WTC11 (cell line): ENCODE measurements around the gene CAVIN1. TPM values are rescaled to one million over a fixed set of nuclear protein-coding genes. Genes with fewer than 3 reads are reported as not detected.

Experiments used
- ATAC-seq: fragments of 200-7000 bp; cut with Tn5 transposase; 2 replicates; pipeline ENCODE4 v1.10.0; 2021; ENCODE audit warnings: mild to moderate bottlenecking, moderate library complexity
- CTCF ChIA-PET: fragments of 300-600 bp; sonication (Branson Sonifier 250); formaldehyde crosslinking; loops from one replicate; lab custom pipeline; 2021; ENCODE audit warnings: antibody characterized with exemption; lab: Charles Lee
- POLR2A ChIA-PET: fragments of 350-600 bp; sonication (Branson Sonifier 250); formaldehyde crosslinking; loops from one replicate; lab custom pipeline; 2021; ENCODE audit warnings: antibody characterized with exemption; lab: Charles Lee
- DNase-seq: peaks from one replicate; pipeline ENCODE4 v3.0.0; 2021; ENCODE audit warnings: low spot score
- H3K27ac Mint-ChIP-seq: 2 replicates; pipeline ENCODE4 v1.8.0; 2021; ENCODE audit warnings: mixed read lengths
- H3K27me3 Mint-ChIP-seq: 2 replicates; pipeline ENCODE4 v1.8.0; 2021; ENCODE audit warnings: low read depth, mild to moderate bottlenecking, moderate library complexity, mixed read lengths
- H3K36me3 Mint-ChIP-seq: 2 replicates; pipeline ENCODE4 v1.8.0; 2021; ENCODE audit warnings: mixed read lengths
- H3K4me1 Mint-ChIP-seq: 2 replicates; pipeline ENCODE4 v1.8.0; 2022; ENCODE audit warnings: mixed read lengths
- H3K4me3 Mint-ChIP-seq: 2 replicates; pipeline ENCODE4 v1.8.0; 2021; ENCODE audit warnings: mild to moderate bottlenecking, moderate library complexity, mixed read lengths
- H3K9me3 Mint-ChIP-seq: 2 replicates; pipeline ENCODE4 v1.8.0; 2021; ENCODE audit warnings: mixed read lengths
- AR ChIP-seq: fragments of 250-450 bp; sonication (Bioruptor Pico); IDR thresholded peaks from 2 replicates; pipeline ENCODE4 v1.9.0; 2021; ENCODE audit warnings: mild to moderate bottlenecking
- ATF1 ChIP-seq: sonication (generic); formaldehyde crosslinking; IDR thresholded peaks from 2 replicates; pipeline ENCODE4 v1.8.1; 2023; ENCODE audit warnings: mild to moderate bottlenecking, moderate library complexity, missing genetic modification reagents
- ERG ChIP-seq: fragments of 250-450 bp; sonication (Bioruptor Pico); IDR thresholded peaks from 2 replicates; pipeline ENCODE4 v1.8.0; 2021; ENCODE audit warnings: mild to moderate bottlenecking
- FOXP1 ChIP-seq: sonication (generic); formaldehyde crosslinking; IDR thresholded peaks from 2 replicates; pipeline ENCODE4 v1.8.0; 2022; ENCODE audit warnings: missing genetic modification reagents, mild to moderate bottlenecking, moderate library complexity, borderline replicate concordance
- IRF1 ChIP-seq: sonication (generic); formaldehyde crosslinking; IDR thresholded peaks from 2 replicates; pipeline ENCODE4 v1.8.0; 2023; ENCODE audit warnings: missing genetic modification reagents
- IRF2 ChIP-seq: sonication (generic); formaldehyde crosslinking; IDR thresholded peaks from 2 replicates; pipeline ENCODE4 v1.8.0; 2022; ENCODE audit warnings: low read depth, missing genetic modification reagents, borderline replicate concordance
- NFE2L1 ChIP-seq: sonication (generic); formaldehyde crosslinking; IDR thresholded peaks from 2 replicates; pipeline ENCODE4 v1.8.1; 2023; ENCODE audit warnings: missing genetic modification reagents
- RORB ChIP-seq: fragments of 250-450 bp; sonication (Bioruptor Pico); IDR thresholded peaks from 2 replicates; pipeline ENCODE4 v1.9.0; 2021; ENCODE audit warnings: mild to moderate bottlenecking
- ZBTB21 ChIP-seq: sonication (generic); formaldehyde crosslinking; IDR thresholded peaks from 2 replicates; pipeline ENCODE4 v1.8.1; 2023; ENCODE audit warnings: mild to moderate bottlenecking, missing genetic modification reagents, borderline replicate concordance
- ZNF138 ChIP-seq: sonication (generic); formaldehyde crosslinking; conservative IDR thresholded peaks from 2 replicates; pipeline ENCODE4 v1.8.1; 2022; ENCODE audit warnings: mild to moderate bottlenecking, moderate library complexity, missing genetic modification reagents
- ZNF219 ChIP-seq: sonication (generic); formaldehyde crosslinking; IDR thresholded peaks from 2 replicates; pipeline ENCODE4 v1.8.0; 2023; ENCODE audit warnings: missing genetic modification reagents, mild to moderate bottlenecking, borderline replicate concordance
- ZNF532 ChIP-seq: fragments of 250-450 bp; sonication (Bioruptor Pico); IDR thresholded peaks from 2 replicates; pipeline ENCODE4 v1.9.0; 2021; ENCODE audit warnings: mild to moderate bottlenecking, borderline replicate concordance
- total RNA-seq: library from RNA; stranded (reverse); gene quantifications from 3 replicates; pipeline ENCODE4 v1.2.3, GENCODE V29; 2021
- TF ChIP-seq, protein P1 (sequence below): fragments of 250-450 bp; sonication (Bioruptor Pico); conservative IDR thresholded peaks from 2 replicates; pipeline ENCODE4 v1.9.0; 2021; ENCODE audit warnings: mild to moderate bottlenecking
- TF ChIP-seq, protein P2 (sequence below): fragments of 200-600 bp; IDR thresholded peaks from 2 replicates; pipeline ENCODE4 v1.8.0; 2022; ENCODE audit warnings: antibody characterized with exemption
- TF ChIP-seq, protein P3 (sequence below): sonication (generic); formaldehyde crosslinking; IDR thresholded peaks from 2 replicates; pipeline ENCODE4 v1.8.0; 2023; ENCODE audit warnings: missing genetic modification reagents, mild to moderate bottlenecking, borderline replicate concordance

CAVIN1 gene
- total RNA-seq, 1 experiment from 2014 or later, result 24.6 TPM

- peaks cover 27% of the 10 kb centered on the region for H3K4me1 Mint-ChIP-seq
- POLR2A ChIA-PET, result no interaction called here
Observed at GRCh38 chr17:42411361-42411760, 11.7 kb downstream of the CAVIN1 start.

More at GRCh38 chr17:42411361-42411760, 11.7 kb downstream of the CAVIN1 start:
- no peaks in the 10 kb centered on the region for H3K27me3 Mint-ChIP-seq
- no peaks in the 10 kb centered on the region for H3K36me3 Mint-ChIP-seq
- DNase-seq (no peak), ATAC-seq (no peak)
- H3K4me3 Mint-ChIP-seq, result no peak overlapping the region
- CTCF ChIA-PET, result interaction anchor here (0.6 to 1.2 kb wide), 3 partner anchors 17 to 109 kb away, joined by 3 read pairs; no protein-coding TSS in a partner anchor
- H3K9me3 Mint-ChIP-seq, result no peaks in the 10 kb centered on the region
- no peak for TF ChIP-seq ATF1
- no peak for TF ChIP-seq NFE2L1
- no peak for TF ChIP-seq IRF1 (CRISPR knock-in tag)
- TF ChIP-seq IRF2 (CRISPR knock-in tag), result no peak
- TF ChIP-seq, protein P1, sequence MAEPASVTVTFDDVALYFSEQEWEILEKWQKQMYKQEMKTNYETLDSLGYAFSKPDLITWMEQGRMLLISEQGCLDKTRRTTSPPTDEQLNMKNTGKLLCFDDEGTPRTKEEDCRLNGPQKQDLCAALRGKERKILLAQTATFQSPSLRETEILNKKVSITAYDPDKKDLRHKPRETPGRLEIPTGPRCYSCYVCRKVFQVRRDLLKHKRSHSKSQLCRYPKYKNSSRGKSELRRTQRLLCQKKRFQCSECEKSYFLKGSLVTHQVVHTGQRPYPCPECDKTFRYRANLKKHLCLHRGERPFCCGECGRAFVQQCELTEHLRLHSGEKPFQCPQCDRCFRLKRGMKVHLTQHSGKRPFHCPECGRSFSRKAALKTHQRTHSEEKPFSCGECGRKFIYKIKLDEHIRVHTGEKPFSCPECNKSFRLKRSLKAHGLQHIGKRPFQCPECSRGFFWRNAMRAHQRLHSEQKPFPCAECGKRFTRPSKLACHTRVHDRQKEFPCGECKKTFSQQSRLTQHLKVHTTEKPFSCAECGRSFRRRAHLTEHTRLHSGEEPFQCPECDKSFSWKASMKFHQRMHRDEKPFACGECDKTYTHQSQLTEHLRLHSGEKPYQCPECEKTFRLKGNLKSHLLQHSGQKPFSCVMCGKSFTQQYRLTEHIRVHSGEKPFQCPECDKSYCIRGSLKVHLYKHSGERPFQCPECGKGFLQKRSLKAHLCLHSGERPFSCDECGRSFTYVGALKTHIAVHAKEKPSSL, result no peak
- no peak for TF ChIP-seq ZBTB21 (CRISPR knock-in tag)
- no peak for TF ChIP-seq RORB
- no peak for TF ChIP-seq ZNF219
- TF ChIP-seq ZNF532, result no peak
- TF ChIP-seq ZNF138, result no peak
- TF ChIP-seq, protein P2, sequence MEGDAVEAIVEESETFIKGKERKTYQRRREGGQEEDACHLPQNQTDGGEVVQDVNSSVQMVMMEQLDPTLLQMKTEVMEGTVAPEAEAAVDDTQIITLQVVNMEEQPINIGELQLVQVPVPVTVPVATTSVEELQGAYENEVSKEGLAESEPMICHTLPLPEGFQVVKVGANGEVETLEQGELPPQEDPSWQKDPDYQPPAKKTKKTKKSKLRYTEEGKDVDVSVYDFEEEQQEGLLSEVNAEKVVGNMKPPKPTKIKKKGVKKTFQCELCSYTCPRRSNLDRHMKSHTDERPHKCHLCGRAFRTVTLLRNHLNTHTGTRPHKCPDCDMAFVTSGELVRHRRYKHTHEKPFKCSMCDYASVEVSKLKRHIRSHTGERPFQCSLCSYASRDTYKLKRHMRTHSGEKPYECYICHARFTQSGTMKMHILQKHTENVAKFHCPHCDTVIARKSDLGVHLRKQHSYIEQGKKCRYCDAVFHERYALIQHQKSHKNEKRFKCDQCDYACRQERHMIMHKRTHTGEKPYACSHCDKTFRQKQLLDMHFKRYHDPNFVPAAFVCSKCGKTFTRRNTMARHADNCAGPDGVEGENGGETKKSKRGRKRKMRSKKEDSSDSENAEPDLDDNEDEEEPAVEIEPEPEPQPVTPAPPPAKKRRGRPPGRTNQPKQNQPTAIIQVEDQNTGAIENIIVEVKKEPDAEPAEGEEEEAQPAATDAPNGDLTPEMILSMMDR, result no peak
- no peak for TF ChIP-seq AR (CRISPR knock-in tag)
- no peak for TF ChIP-seq FOXP1 (CRISPR knock-in tag)
- TF ChIP-seq ERG (CRISPR knock-in tag), result no peak
- TF ChIP-seq, protein P3, sequence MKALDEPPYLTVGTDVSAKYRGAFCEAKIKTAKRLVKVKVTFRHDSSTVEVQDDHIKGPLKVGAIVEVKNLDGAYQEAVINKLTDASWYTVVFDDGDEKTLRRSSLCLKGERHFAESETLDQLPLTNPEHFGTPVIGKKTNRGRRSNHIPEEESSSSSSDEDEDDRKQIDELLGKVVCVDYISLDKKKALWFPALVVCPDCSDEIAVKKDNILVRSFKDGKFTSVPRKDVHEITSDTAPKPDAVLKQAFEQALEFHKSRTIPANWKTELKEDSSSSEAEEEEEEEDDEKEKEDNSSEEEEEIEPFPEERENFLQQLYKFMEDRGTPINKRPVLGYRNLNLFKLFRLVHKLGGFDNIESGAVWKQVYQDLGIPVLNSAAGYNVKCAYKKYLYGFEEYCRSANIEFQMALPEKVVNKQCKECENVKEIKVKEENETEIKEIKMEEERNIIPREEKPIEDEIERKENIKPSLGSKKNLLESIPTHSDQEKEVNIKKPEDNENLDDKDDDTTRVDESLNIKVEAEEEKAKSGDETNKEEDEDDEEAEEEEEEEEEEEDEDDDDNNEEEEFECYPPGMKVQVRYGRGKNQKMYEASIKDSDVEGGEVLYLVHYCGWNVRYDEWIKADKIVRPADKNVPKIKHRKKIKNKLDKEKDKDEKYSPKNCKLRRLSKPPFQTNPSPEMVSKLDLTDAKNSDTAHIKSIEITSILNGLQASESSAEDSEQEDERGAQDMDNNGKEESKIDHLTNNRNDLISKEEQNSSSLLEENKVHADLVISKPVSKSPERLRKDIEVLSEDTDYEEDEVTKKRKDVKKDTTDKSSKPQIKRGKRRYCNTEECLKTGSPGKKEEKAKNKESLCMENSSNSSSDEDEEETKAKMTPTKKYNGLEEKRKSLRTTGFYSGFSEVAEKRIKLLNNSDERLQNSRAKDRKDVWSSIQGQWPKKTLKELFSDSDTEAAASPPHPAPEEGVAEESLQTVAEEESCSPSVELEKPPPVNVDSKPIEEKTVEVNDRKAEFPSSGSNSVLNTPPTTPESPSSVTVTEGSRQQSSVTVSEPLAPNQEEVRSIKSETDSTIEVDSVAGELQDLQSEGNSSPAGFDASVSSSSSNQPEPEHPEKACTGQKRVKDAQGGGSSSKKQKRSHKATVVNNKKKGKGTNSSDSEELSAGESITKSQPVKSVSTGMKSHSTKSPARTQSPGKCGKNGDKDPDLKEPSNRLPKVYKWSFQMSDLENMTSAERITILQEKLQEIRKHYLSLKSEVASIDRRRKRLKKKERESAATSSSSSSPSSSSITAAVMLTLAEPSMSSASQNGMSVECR (CRISPR knock-in tag), result no peak
- H3K27ac Mint-ChIP-seq, result no peak overlapping the region
